ENCODE results near the gene AFF3.

AFF3 gene

GRCh38 chr2:100135415-100135814, 7.0 kb downstream of the AFF3 start:
- no peak for TF ChIP-seq CTCF (IDR thresholded peaks at IDR 0.05)

DNA sequence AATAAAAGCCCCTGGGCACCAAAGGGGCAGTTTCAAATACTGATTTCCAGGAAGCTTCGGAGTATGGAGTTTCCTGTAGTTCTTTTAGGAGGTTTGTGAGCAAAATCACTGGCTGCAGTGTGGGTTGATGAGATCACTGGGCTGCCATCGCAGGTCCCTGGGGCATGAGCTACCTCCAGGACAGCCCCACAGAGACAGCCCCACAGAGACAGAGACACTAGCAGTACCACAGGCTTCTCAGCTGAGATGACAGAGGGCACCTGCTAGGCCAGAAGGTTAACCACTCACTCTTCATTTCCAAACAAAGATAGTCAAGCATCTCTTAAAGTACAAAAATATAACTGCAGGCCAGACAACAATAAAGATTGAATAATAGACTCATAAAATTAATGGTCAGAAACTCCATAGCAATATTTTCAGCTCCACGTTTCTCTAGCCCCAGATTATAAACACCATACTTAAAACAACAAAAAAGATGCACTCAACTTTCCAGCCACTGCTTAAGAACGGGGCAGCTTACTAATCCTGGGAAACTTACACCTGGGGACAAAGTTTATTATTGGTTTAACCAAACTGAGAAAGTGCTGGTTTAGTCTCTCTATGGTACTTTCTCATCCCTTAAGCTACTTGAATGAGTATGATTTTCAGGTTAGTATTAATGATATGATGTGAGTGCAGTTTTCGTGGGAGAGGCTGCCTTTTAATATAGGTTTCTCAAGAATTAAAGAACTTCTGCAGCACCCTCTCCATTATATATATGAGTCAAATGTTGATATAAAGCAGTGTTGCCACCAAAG, 11.6 kb downstream of the AFF3 start:
- TF ChIP-seq CTCF (IDR thresholded peaks at IDR 0.05): no peak

GRCh38 chr2:100126897-100127401, 15.4 kb downstream of the AFF3 start:
- no peak for TF ChIP-seq CTCF (IDR thresholded peaks at IDR 0.05)

DNA sequence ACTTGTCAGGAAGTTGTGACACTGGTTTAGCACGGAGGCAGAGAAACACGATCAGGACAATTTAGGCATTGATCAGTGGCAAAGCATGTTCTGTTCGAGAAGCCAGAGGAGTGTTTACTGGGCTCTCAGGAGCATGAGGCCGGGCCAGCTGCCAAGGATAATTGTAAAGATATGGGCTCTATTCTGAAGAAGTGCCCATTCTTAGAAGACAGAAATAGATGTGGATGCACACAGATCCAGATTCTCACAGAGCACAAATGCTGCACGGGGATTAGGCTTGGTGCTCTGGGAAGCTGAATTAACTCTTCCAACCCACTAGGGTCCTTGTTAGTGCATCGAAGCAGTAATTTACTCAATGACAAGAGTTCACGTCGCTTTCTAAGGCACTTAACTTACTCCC, 16.2 kb downstream of the AFF3 start:
- TF ChIP-seq CTCF (IDR thresholded peaks at IDR 0.05): no peak

- TF ChIP-seq CTCF (IDR thresholded peaks at IDR 0.05): no peak
These were observed 16.8 kb downstream of the AFF3 start for GRCh38 chr2:100125626-100126025.

GRCh38 chr2:100124761-100125160, 17.6 kb downstream of the AFF3 start:
- TF ChIP-seq CTCF (IDR thresholded peaks at IDR 0.05): no peak

DNA sequence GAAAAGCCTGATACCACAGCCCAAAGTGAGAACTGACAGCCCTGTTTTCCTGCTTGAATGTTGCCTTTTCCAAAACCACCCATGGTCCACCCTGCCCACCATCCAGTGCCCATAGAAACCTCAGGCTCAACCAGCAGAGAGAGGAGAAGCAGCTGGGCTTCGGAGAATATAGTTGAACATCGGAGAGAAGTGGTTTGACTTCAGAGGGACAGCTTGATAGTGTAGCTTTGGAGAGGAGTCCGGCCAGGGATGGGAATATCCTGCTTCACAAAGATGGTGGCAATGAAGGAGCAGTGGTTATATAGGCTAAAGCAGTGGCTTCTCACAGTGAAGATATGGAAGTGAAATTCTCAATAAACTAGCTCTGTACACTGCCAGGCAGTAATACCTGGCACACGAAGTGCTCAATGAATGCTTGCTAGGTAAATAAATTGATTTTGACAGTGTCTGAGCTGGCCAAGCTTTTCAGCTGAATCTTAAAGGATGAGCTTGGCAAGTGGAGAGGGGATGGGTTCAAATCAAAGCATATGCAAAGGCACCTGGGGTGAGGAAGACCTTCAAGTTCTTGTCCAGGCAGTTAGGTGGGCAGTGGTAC, 21.2 kb downstream of the AFF3 start:
- no peak for TF ChIP-seq CTCF (IDR thresholded peaks at IDR 0.05)

All from LNCAP (cell line).